NT2/D1 (cell line): ENCODE results near the gene NUPR2.
"Not testable (repeated sequence)": the region's sequence is repeated elsewhere in the genome, so short reads cannot be mapped to it uniquely, and the experiment has no call there.

Experiments used
- DNase-seq: peaks from one replicate; pipeline ENCODE4 v3.0.0-alpha.2; 2011; ENCODE audit warnings: low read depth, low spot score
- H3K27me3 ChIP-seq: 2 replicates; pipeline ENCODE4 v1.6.0; 2011; ENCODE audit warnings: mild to moderate bottlenecking; ENCODE audit not compliant: insufficient read length, insufficient read depth
- H3K36me3 ChIP-seq: 2 replicates; pipeline ENCODE4 v1.6.1; 2011; ENCODE audit warnings: mild to moderate bottlenecking, low read length, mixed read lengths; ENCODE audit not compliant: insufficient read depth, insufficient read length
- H3K4me1 ChIP-seq: 2 replicates; pipeline ENCODE4 v1.5.1; 2011; ENCODE audit not compliant: insufficient read depth, insufficient read length
- H3K4me3 ChIP-seq: 2 replicates; pipeline ENCODE4 v1.5.1; 2011; ENCODE audit warnings: low read depth; ENCODE audit not compliant: insufficient read length
- H3K9ac ChIP-seq: 2 replicates; pipeline ENCODE4 v1.6.0; 2011; ENCODE audit warnings: low read depth; ENCODE audit not compliant: insufficient read length
- H3K9me3 ChIP-seq: 2 replicates; pipeline ENCODE4 v1.5.1; 2011; ENCODE audit warnings: mild to moderate bottlenecking, low read length; ENCODE audit not compliant: insufficient read depth
- SUZ12 ChIP-seq: IDR thresholded peaks from 2 replicates; pipeline ENCODE4 v1.6.1; 2011; ENCODE audit not compliant: insufficient read length, insufficient read depth; ENCODE audit errors: extremely low read depth
- YY1 ChIP-seq: IDR thresholded peaks from 2 replicates; pipeline ENCODE4 v1.6.1; 2011; ENCODE audit not compliant: insufficient read length, insufficient read depth
- ZNF274 ChIP-seq: IDR thresholded peaks from 2 replicates; pipeline ENCODE4 v1.6.1; 2011; ENCODE audit warnings: mild to moderate bottlenecking, low read depth, low read length

The NUPR2 gene

GRCh38 chr7:56097700-56098099 lies 18.5 kb downstream of the NUPR2 start:
- Histone ChIP-seq H3K9me3 (no peaks in the 10 kb centered on the region), H3K36me3 (peaks cover 40% of the 10 kb centered on the region), H3K9ac (no peak overlapping the region), H3K27me3 (no peaks in the 10 kb centered on the region), H3K4me1 (peaks cover 2% of the 10 kb centered on the region), H3K4me3 (no peak overlapping the region)
- no peak for TF ChIP-seq YY1
- no peak for TF ChIP-seq SUZ12
- no peak for DNase-seq

GRCh38 chr7:56092789-56093531 lies 23.3 kb downstream of the NUPR2 start, which contains the start of gene PHKG1:
Gene PHKG1 (minus strand): TSS chr7:56092952. CDS start chr7:56088941, 4,011 bp downstream.
- H3K27me3 ChIP-seq = no peaks in the 10 kb centered on the region
- DNase-seq = peak; percentile 39
- peaks cover 21% of the 10 kb centered on the region for H3K36me3 ChIP-seq
- H3K4me1 ChIP-seq = peaks cover 2% of the 10 kb centered on the region
- H3K4me3 ChIP-seq = no peak within 1 kb of the TSS
- H3K9ac ChIP-seq = no peak within 1 kb of the TSS
- no peaks in the 10 kb centered on the region for H3K9me3 ChIP-seq
- TF ChIP-seq SUZ12 (no peak), YY1 (no peak), ZNF274 (no peak)

- H3K9ac ChIP-seq, H3K4me3 ChIP-seq, H3K9me3 ChIP-seq, H3K4me1 ChIP-seq, DNase-seq, H3K27me3 ChIP-seq: not testable (repeated sequence)
- peaks cover 22% of the 10 kb centered on the region for H3K36me3 ChIP-seq
Measured at GRCh38 chr7:56092388-56092787, 23.8 kb downstream of the NUPR2 start.

GRCh38 chr7:56091591-56091990 lies 24.6 kb downstream of the NUPR2 start:
- H3K4me3 ChIP-seq = no peak overlapping the region
- TF ChIP-seq SUZ12 = no peak
- no peak for TF ChIP-seq YY1
- TF ChIP-seq ZNF274 = no peak
- H3K27me3 ChIP-seq = no peaks in the 10 kb centered on the region
- H3K9ac ChIP-seq = no peak overlapping the region
- no peaks in the 10 kb centered on the region for H3K9me3 ChIP-seq
- H3K36me3 ChIP-seq = peaks cover 25% of the 10 kb centered on the region
- H3K4me1 ChIP-seq = peaks cover 6% of the 10 kb centered on the region
- DNase-seq = no peak

GRCh38 chr7:56087445-56087844 lies 28.8 kb downstream of the NUPR2 start:
- no peaks in the 10 kb centered on the region for H3K9me3 ChIP-seq
- H3K9ac ChIP-seq = peak overlapping the region; percentile 32
- no peaks in the 10 kb centered on the region for H3K27me3 ChIP-seq
- no peak for TF ChIP-seq ZNF274
- TF ChIP-seq SUZ12 = no peak
- no peak for TF ChIP-seq YY1
- H3K36me3 ChIP-seq = peaks cover 37% of the 10 kb centered on the region
- H3K4me1 ChIP-seq = peaks cover 4% of the 10 kb centered on the region
- no peak for DNase-seq
- H3K4me3 ChIP-seq = no peak overlapping the region

GRCh38 chr7:56086761-56087160 lies 29.5 kb downstream of the NUPR2 start:
- Histone ChIP-seq H3K27me3 (no peaks in the 10 kb centered on the region), H3K9me3 (no peaks in the 10 kb centered on the region), H3K4me1 (peaks cover 4% of the 10 kb centered on the region), H3K9ac (no peak overlapping the region), H3K36me3 (peaks cover 39% of the 10 kb centered on the region), H3K4me3 (no peak overlapping the region)
- no peak for DNase-seq
- TF ChIP-seq SUZ12 (no peak), ZNF274 (no peak), YY1 (no peak)

- DNase-seq = no peak
- Histone ChIP-seq H3K27me3 (no peaks in the 10 kb centered on the region), H3K4me1 (peaks cover 4% of the 10 kb centered on the region), H3K9ac (no peak overlapping the region), H3K9me3 (no peaks in the 10 kb centered on the region), H3K4me3 (no peak overlapping the region), H3K36me3 (peaks cover 57% of the 10 kb centered on the region)
- no peak for TF ChIP-seq SUZ12
- TF ChIP-seq ZNF274 = no peak
- no peak for TF ChIP-seq YY1
Measured at GRCh38 chr7:56083150-56083785, 32.9 kb downstream of the NUPR2 start.
